GM21717 (cell line): ENCODE data around the gene MYRIP.

Experiments used
- ATAC-seq: cut with Tn5 transposase; IDR thresholded peaks from one replicate; pipeline ENCODE4 v1.9.1; 2021; ENCODE audit warnings: mild to moderate bottlenecking, moderate library complexity; ENCODE audit not compliant: unreplicated experiment

Gene MYRIP

GRCh38 chr3:39903253-39903652, 93.8 kb downstream of the MYRIP start:
- ATAC-seq = no peak

DNA sequence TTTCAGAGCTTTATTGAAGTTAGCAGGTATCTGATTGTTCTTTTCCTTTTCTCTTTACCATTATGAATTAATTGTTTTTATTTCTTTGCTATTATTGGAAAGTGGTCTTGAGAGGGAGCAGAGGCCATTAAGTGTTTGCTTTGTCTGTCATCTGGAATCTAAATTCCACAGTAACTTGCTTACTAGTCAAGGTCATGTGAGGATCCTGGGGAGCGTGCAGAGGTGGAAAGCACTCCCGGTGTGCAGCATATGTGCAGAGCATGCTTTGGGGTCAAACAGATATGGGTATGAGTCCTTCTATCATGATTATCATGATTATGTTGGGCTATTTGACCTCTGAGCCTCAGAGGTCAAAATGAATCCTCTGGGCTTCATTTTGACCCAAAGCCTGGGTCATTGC, 96.4 kb downstream of the MYRIP start:
- no peak for ATAC-seq

GRCh38 chr3:39907981-39908380, 98.6 kb downstream of the MYRIP start:
- no peak for ATAC-seq

DNA sequence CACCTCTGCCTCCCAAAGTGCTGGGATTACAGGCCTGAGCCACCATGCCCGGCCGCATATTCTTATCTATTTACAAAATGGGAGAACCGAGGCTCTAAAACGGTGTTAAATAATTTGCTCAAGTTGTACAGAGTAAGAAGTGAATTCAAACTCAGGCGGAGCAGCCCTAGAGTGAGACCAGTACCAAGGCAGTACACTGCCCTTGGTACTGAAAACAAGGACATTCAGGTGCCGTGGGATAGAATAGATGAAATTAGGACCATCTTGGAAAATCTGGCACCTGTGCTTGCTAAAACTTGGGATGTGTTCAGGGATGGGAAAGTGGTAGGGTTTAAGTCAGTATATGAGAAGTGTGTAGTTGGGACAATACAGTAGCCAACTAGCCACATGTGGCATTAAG, 100.7 kb downstream of the MYRIP start:
- no peak for ATAC-seq

- no peak for ATAC-seq
Measured at GRCh38 chr3:39910826-39911464, 101.5 kb downstream of the MYRIP start.

GRCh38 chr3:39911465-39912309, 102.3 kb downstream of the MYRIP start:
- no peak for ATAC-seq

DNA sequence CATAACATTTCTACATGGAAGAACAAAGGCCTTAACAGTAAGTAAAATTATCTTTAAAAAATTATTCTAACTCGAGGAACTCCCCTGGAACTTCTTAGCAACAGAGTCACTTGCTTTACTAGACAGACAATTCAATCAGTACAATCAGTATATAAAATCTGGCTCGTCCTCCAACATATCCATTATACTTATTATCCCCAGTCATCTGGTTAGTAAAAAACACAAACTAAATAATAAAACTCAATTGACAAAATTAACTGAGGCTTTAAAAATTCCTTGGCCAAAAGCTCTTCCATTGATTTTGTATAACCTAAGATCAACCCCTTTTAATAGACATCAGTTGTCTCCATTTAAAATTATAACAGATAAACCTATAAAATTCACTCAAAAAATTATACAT, 105.6 kb downstream of the MYRIP start:
- no peak for ATAC-seq

- ATAC-seq = no peak
Measured at GRCh38 chr3:39917065-39917773, 107.8 kb downstream of the MYRIP start.

DNA sequence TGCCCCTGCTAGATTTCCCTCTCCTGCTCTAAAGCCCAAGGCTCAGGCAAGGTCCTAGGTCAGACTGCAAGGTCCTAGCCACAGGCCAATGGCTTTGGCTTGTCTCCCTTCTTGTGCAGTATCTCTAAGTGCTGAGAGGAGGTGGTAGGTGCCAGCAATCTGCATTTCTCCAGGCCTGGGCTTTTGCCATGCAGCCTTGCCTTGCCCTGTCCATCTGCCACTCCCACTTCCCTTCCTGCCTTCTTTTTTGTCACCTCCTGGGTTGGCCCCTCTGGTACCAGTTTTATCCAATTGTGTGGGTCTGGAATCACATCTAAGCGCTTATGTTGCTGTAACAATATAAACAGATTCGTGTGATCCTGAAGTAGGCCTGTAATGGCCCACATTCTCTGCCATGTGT, 109.9 kb downstream of the MYRIP start:
- ATAC-seq = no peak

GRCh38 chr3:39920271-39920670, 110.9 kb downstream of the MYRIP start:
- no peak for ATAC-seq

GRCh38 chr3:39927479-39927878, 118.1 kb downstream of the MYRIP start:
- no peak for ATAC-seq

DNA sequence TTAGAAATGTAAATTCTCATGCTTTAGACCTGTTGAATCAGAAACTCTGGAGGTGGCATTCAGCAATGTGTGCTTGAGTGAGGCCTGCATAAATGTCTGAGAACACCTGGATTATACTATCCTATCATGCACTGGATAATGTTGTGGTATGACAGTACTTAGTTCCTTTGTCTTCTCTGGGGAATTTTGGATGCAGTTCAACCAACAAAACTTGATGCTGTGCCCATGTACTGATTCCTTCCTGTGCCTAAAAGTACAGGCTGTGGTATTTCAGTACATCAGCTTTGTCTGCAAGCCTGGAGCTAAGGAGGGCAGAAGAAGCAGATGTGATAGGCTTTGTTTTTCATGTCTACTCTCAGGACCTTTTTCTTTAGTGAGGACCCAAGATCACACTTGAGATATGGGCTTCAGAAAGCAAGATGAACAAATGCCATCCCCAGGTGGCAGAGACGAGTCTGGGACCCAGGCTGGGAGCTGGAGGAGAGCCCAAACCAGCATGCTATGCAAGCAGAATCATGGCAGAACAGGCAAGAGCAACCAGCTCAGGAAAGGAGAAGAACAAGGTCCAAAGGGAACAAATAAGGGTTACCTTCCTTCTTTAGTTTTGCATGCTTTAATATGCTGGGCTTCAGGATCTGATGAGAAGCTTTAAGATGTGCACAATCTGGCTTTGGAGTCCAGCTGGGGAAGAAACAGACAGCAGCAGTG, 124.7 kb downstream of the MYRIP start:
- ATAC-seq = no peak

GRCh38 chr3:39934696-39935095, 125.3 kb downstream of the MYRIP start:
- ATAC-seq = no peak

- no peak for ATAC-seq
Measured at GRCh38 chr3:39935261-39935660, 125.9 kb downstream of the MYRIP start.

DNA sequence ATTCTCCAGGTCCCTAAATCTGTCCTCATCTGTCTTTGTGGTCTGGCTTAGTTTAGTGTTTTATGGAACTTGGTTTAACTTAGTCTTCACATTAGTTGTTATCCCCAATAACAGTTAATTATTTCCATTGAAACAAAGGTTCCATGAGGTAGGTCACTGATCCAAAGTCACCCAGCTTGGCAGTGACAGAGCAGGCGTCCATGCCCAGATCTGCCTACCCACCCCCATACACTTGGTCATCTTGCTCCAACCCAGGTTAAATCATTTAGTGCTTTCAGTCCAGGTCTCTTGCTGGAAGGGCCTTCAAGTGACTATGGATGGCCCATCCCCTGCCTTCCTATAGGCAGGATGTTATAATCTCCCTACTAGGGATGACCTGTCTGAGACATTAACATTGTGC, 127.4 kb downstream of the MYRIP start:
- ATAC-seq = no peak

GRCh38 chr3:39937315-39937714, 127.9 kb downstream of the MYRIP start:
- ATAC-seq = no peak

GRCh38 chr3:39937874-39938273, 128.5 kb downstream of the MYRIP start:
- ATAC-seq = no peak

DNA sequence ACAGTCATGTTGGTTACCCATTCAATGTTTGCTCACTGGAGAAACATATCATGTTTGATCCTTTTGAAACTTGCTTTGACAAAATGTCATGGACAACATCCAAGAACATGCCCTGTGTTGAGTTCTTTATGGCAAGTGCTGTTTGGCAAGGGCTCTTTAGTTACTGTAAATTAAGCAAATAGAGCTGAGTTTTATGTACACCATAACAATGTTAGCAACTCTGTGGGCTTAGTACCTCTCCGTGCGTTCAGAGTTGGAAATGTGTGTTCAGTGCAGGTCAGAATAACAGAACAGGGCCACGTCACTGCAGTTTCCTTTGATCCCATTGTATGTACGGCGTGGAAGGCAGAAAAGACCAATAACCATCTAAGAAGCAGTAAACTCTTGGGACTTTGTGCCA, 132.5 kb downstream of the MYRIP start:
- no peak for ATAC-seq

GRCh38 chr3:39960515-39961191, 151.2 kb downstream of the MYRIP start:
- ATAC-seq = no peak

- no peak for ATAC-seq
Measured at GRCh38 chr3:39961230-39961629, 151.8 kb downstream of the MYRIP start.

DNA sequence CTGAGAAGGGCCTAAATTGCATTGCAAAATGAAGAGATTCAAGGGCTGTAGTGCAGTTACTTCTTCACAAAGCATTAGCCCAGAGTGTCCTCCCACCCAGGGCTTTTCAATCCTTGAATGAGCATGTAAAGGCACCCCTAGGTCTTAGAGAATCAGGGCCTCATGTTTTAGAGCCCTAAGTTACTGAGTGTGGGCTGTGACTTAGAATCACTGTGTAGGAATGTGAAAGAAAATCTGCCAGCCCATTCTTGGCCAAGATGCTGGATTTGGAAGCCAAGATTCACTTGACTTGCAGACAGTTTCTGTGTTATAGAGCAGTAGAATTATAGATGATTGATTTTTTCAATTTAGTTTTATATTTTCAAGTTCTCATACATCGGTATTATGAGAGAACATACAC, 153.2 kb downstream of the MYRIP start:
- no peak for ATAC-seq
